ENCODE measurements around the gene TCF19. TPM values are rescaled to one million over a fixed set of nuclear protein-coding genes. Genes with fewer than 3 reads are reported as not detected.

The TCF19 gene
- total and polyA plus RNA-seq, 2 donors (not counting 1 experiment from before 2014, with no cell fraction given) = 10.0 to 10.4 TPM

DNA sequence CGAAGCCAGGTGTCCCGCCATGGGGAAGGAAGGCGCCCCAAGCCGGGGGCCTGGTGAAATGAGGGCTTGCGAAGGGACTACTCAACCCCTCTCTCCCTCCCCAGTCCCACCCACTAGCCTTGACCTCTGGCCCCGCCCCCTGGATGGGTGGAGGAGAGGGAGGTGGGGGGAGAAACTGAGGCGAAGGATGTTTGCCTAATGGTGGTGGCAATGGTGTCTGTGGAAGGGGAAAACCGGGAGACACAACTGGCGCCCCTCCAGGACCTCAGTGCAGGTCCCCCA lies 12.2 kb downstream of the TCF19 start, which contains the start of gene POU5F1:
TSS of gene POU5F1 (minus strand) at position 83 of the 282 bp plus-strand sequence. CDS start at position 21, 62 bp downstream.
- no peak within 1 kb of the TSS for H3K27ac Mint-ChIP-seq
- H3K27ac ChIP-seq (ENCODE audit: low read length in 2 of 2) = no peak within 1 kb of the TSS
- TF ChIP-seq, protein P1, sequence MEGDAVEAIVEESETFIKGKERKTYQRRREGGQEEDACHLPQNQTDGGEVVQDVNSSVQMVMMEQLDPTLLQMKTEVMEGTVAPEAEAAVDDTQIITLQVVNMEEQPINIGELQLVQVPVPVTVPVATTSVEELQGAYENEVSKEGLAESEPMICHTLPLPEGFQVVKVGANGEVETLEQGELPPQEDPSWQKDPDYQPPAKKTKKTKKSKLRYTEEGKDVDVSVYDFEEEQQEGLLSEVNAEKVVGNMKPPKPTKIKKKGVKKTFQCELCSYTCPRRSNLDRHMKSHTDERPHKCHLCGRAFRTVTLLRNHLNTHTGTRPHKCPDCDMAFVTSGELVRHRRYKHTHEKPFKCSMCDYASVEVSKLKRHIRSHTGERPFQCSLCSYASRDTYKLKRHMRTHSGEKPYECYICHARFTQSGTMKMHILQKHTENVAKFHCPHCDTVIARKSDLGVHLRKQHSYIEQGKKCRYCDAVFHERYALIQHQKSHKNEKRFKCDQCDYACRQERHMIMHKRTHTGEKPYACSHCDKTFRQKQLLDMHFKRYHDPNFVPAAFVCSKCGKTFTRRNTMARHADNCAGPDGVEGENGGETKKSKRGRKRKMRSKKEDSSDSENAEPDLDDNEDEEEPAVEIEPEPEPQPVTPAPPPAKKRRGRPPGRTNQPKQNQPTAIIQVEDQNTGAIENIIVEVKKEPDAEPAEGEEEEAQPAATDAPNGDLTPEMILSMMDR (IDR thresholded peaks at IDR 0.05) = no peak
- TF ChIP-seq EZH2 (IDR thresholded peaks at IDR 0.05; ENCODE audit: borderline replicate concordance, insufficient read depth, low read depth, low read length, poor library complexity, severe bottlenecking) = no peak
- no peaks in the 10 kb centered on the region for H4K20me1 ChIP-seq (ENCODE audit: control insufficient read depth, insufficient read depth, low read length, poor library complexity, severe bottlenecking)
- intact Hi-C loops (cut with micrococcal nuclease) = no loop called here
- no peaks in the 10 kb centered on the region for H3K79me2 ChIP-seq (ENCODE audit: control insufficient read depth, insufficient read depth, low read length)
- no peaks in the 10 kb centered on the region for H3K9me3 ChIP-seq (ENCODE audit: control extremely low read depth in 1 of 3, control insufficient read depth in 2 of 3, insufficient read depth in 1 of 3, low read length in 2 of 3)
- H3K4me1 ChIP-seq (ENCODE audit: control insufficient read depth in 2 of 2, insufficient read depth in 2 of 2, low read length in 2 of 2) = peaks cover 0 to 2% of the 10 kb centered on the region in 2 donors
- H3K4me3 Mint-ChIP-seq = no peak within 1 kb of the TSS
- no peak within 1 kb of the TSS for H2AFZ ChIP-seq (ENCODE audit: insufficient read depth, low read depth, low read length, poor library complexity, severe bottlenecking)
- ChIA-PET CTCF (interaction anchor here (1.0 to 1.2 kb wide), 2 partner anchors 33 to 274 kb away, joined by 3 read pairs; no protein-coding TSS in a partner anchor), POLR2A (no interaction called here)
- no peak for ATAC-seq (ENCODE audit: low read depth)
- H3K27me3 ChIP-seq (replicated peaks in 1 of 4; ENCODE audit: control extremely low read depth in 1 of 4, control insufficient read depth in 3 of 4, insufficient read depth in 4 of 4, low read length in 3 of 4) = no peaks in the 10 kb centered on the region
- H3K9me3 Mint-ChIP-seq (ENCODE audit: insufficient read depth) = no peaks in the 10 kb centered on the region
- no peak within 1 kb of the TSS for H3K4me2 ChIP-seq (replicated peaks; ENCODE audit: low read depth, low read length, poor library complexity, severe bottlenecking)
- peaks cover 2% of the 10 kb centered on the region for H3K4me1 Mint-ChIP-seq
- no CpG with 5 or more reads among the region's 9 CpGs for WGBS (ENCODE audit: insufficient coverage)
- DNase-seq = no peak
- H3K27me3 Mint-ChIP-seq = no peaks in the 10 kb centered on the region
- no peaks in the 10 kb centered on the region for H3K36me3 ChIP-seq (replicated peaks in 1 of 2; ENCODE audit: control extremely low read depth in 1 of 2, control insufficient read depth in 1 of 2, extremely low read depth in 1 of 2, insufficient read depth in 2 of 2, low read length in 1 of 2)
- no peak within 1 kb of the TSS for H3K9ac ChIP-seq (ENCODE audit: low read length)
- no peak within 1 kb of the TSS for H3K4me3 ChIP-seq (ENCODE audit: control extremely low read depth in 1 of 5, extremely low read depth in 1 of 5, insufficient read depth in 1 of 5, low read depth in 2 of 5, low read length in 4 of 5)

DNA sequence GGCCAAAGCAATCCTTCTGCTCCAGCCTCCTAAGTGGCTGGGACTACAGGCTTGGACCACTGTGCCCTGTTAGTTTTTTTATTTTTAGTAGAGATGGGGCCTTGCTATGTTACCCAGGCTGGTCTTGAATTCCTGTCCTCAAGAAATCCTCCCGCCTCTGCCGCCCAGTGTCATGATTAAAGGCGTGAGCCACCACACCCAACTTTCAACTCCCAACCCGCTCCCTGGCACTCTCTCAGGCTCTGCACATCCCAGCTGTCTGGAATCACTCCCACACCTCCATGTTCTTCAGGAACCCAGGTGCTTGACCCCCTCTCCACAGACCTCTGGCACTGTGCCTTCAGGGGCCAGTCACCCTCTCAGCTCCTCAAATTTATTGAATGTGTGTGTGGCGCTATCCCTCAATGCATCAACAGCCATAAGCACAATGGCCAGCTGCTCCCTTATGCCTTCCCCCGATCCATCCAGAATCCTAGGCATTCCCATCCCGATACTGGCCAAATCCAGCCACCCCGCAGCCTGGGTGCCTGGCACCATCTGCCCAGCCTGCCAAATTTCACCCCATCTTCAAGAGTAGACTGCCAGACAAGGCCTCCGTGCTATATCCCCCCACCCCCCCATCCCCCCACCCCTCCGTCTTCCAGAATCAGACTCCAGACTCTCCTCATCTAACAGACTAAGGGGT lies 12.7 kb downstream of the TCF19 start:
- no peaks in the 10 kb centered on the region for H3K9me3 Mint-ChIP-seq (ENCODE audit: insufficient read depth)
- Histone ChIP-seq H3K4me1 (ENCODE audit: control insufficient read depth in 2 of 2, insufficient read depth in 2 of 2, low read length in 2 of 2) (no peaks in the 10 kb centered on the region), H3K9ac (ENCODE audit: low read length) (no peak overlapping the region), H3K9me3 (ENCODE audit: control extremely low read depth in 1 of 3, control insufficient read depth in 2 of 3, insufficient read depth in 1 of 3, low read length in 2 of 3) (no peaks in the 10 kb centered on the region), H2AFZ (ENCODE audit: insufficient read depth, low read depth, low read length, poor library complexity, severe bottlenecking) (no peak overlapping the region), H3K4me3 (ENCODE audit: control extremely low read depth in 1 of 5, extremely low read depth in 1 of 5, insufficient read depth in 1 of 5, low read depth in 2 of 5, low read length in 4 of 5) (no peak overlapping the region), H3K4me2 (replicated peaks; ENCODE audit: low read depth, low read length, poor library complexity, severe bottlenecking) (no peak overlapping the region), H3K79me2 (ENCODE audit: control insufficient read depth, insufficient read depth, low read length) (no peaks in the 10 kb centered on the region), H3K27me3 (replicated peaks in 1 of 4; ENCODE audit: control extremely low read depth in 1 of 4, control insufficient read depth in 3 of 4, insufficient read depth in 4 of 4, low read length in 3 of 4) (no peaks in the 10 kb centered on the region), H4K20me1 (ENCODE audit: control insufficient read depth, insufficient read depth, low read length, poor library complexity, severe bottlenecking) (no peaks in the 10 kb centered on the region), H3K27ac (ENCODE audit: low read length in 2 of 2) (no peak overlapping the region), H3K36me3 (replicated peaks in 1 of 2; ENCODE audit: control extremely low read depth in 1 of 2, control insufficient read depth in 1 of 2, extremely low read depth in 1 of 2, insufficient read depth in 2 of 2, low read length in 1 of 2) (no peaks in the 10 kb centered on the region)
- TF ChIP-seq, protein P1 (IDR thresholded peaks at IDR 0.05) = no peak
- TF ChIP-seq EZH2 (IDR thresholded peaks at IDR 0.05; ENCODE audit: borderline replicate concordance, insufficient read depth, low read depth, low read length, poor library complexity, severe bottlenecking) = no peak
- ATAC-seq (ENCODE audit: low read depth) = no peak
- no peaks in the 10 kb centered on the region for H3K4me1 Mint-ChIP-seq
- no peak overlapping the region for H3K27ac Mint-ChIP-seq
- intact Hi-C loops (cut with micrococcal nuclease) = no loop called here
- ChIA-PET CTCF (interaction anchor here (0.8 kb wide), 1 partner anchor 38 kb away, joined by 3 read pairs; no protein-coding TSS in a partner anchor), POLR2A (no interaction called here)
- no peak for DNase-seq
- no peak overlapping the region for H3K4me3 Mint-ChIP-seq
- whole genome bisulfite sequencing (ENCODE audit: insufficient coverage) = 96% methylated on average over 7 of the region's 10 CpGs
- no peaks in the 10 kb centered on the region for H3K27me3 Mint-ChIP-seq
